ENCODE data around the gene NCOA7.

DNA sequence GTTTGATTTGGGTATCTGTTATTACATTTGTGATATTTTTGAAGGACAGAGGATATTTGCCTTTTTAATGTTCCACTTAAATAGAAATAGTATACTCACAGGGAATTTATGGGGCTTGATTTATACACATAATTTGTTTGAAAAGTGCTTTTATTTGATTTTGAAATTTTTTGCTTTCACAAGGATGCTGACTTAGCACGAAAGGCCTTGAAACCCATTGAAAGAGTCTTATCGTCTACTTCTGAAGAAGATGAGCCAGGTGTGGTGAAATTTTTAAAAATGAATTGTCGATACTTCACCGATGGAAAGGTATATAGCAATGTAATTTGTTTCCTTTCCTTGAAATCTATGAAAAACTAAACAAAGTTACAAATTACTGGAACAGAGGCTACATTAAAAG lies 91.5 kb downstream of the NCOA7 start:
- no peak for TF ChIP-seq CTCF (IDR thresholded peaks at IDR 0.05)
- no peak for TF ChIP-seq POLR2AphosphoS5 (IDR thresholded peaks at IDR 0.05)
